Gastrocnemius medialis (tissue), 4 donors: Measurements from ENCODE around the gene NT5DC3. TPM values are rescaled to one million over a fixed set of nuclear protein-coding genes. Genes with fewer than 3 reads are reported as not detected.
A peak's percentile ranks its signal among the peaks of the same experiment; 100 is the strongest.

ENCODE experiments used
- ATAC-seq, 2 donors: fragments of 150-250 bp; one replicate each; pipeline ENCODE4 v1.9.1; 2016
- DNase-seq, 2 donors: peaks; one replicate each; pipeline ENCODE4 v3.0.0-alpha.2; 2019
- H3K27ac ChIP-seq, 4 donors: fragments of 200-600 bp; sonication (generic); 1 replicate in 1 of 4; 2 replicates in 3 of 4; pipeline ENCODE4 v1.5.1; 2016 to 2018; ENCODE audit warnings: mild to moderate bottlenecking in 2 of 4, moderate library complexity in 1 of 4
- H3K27me3 ChIP-seq, 3 donors: fragments of 200-600 bp; sonication (generic) in 2 of 3; 1 replicate in 1 of 3; 2 replicates in 2 of 3; pipeline versions ENCODE4 v1.5.1 to v1.6.0; 2016 to 2019; ENCODE audit warnings: mild to moderate bottlenecking in 1 of 3, moderate library complexity in 1 of 3
- H3K36me3 ChIP-seq, 2 donors: fragments of 200-600 bp; sonication (generic) in 1 of 2; one replicate each; pipeline ENCODE4 v1.5.1; 2017 to 2018
- H3K4me1 ChIP-seq, 2 donors: fragments of 200-600 bp; sonication (generic) in 1 of 2; one replicate each; pipeline ENCODE4 v1.5.1; 2016 to 2017; ENCODE audit warnings: mild to moderate bottlenecking in 2 of 2
- H3K4me3 ChIP-seq, 4 donors: fragments of 200-600 bp; sonication (generic) in 3 of 4; 1 replicate in 1 of 4; 2 replicates in 3 of 4; pipeline ENCODE4 v1.5.1; 2016 to 2019; ENCODE audit warnings: mild to moderate bottlenecking in 2 of 4
- H3K9me3 ChIP-seq, 3 donors: fragments of 200-600 bp; sonication (generic) in 2 of 3; 1 replicate in 1 of 3; 2 replicates in 2 of 3; pipeline ENCODE4 v1.5.1; 2016 to 2019
- POLR2A ChIP-seq, 2 donors: fragments of 450-650 bp; IDR thresholded peaks; one replicate each; pipeline ENCODE4 v1.6.1; 2017; ENCODE audit warnings: antibody characterized with exemption in 2 of 2, mild to moderate bottlenecking in 2 of 2, moderate library complexity in 2 of 2
- in situ Hi-C, 4 donors: fragments of 200-750 bp; cut with MboI; loops; one replicate each; pipeline versions ENCODE4 v1.15.0 to v1.8.0; 2017; ENCODE audit warnings: low sequenced_read_pairs in 4 of 4
- intact Hi-C: fragments of 100-400 bp; cut with DNase I; formaldehyde crosslinking; loops from one replicate; pipeline ENCODE4 v1.15.1; 2023; ENCODE audit warnings: low total_unique reads
- total RNA-seq, 4 donors: library from RNA; depleted of rRNA; stranded (reverse); fragments of >200 nt; gene quantifications; one replicate each; pipeline versions ENCODE4 v1.1.0 to v1.2.3, GENCODE V29; 2016
- TF ChIP-seq, protein P1 (sequence below), 5 experiments: fragments of 450-650 bp in 3 of 5; fragments of 200-600 bp in 2 of 5; sonication (generic) in 2 of 5; IDR thresholded peaks in 4 of 5; conservative IDR thresholded peaks in 1 of 5; 1 replicate in 4 of 5; 2 replicates in 1 of 5; pipeline ENCODE4 v1.5.1; 2016 to 2019; ENCODE audit warnings: antibody characterized with exemption in 5 of 5, mild to moderate bottlenecking in 3 of 5, moderate library complexity in 3 of 5

The NT5DC3 gene
- total RNA-seq, 4 donors from 2014 or later: 8.8 to 18.7 (median 13.9) TPM

DNA sequence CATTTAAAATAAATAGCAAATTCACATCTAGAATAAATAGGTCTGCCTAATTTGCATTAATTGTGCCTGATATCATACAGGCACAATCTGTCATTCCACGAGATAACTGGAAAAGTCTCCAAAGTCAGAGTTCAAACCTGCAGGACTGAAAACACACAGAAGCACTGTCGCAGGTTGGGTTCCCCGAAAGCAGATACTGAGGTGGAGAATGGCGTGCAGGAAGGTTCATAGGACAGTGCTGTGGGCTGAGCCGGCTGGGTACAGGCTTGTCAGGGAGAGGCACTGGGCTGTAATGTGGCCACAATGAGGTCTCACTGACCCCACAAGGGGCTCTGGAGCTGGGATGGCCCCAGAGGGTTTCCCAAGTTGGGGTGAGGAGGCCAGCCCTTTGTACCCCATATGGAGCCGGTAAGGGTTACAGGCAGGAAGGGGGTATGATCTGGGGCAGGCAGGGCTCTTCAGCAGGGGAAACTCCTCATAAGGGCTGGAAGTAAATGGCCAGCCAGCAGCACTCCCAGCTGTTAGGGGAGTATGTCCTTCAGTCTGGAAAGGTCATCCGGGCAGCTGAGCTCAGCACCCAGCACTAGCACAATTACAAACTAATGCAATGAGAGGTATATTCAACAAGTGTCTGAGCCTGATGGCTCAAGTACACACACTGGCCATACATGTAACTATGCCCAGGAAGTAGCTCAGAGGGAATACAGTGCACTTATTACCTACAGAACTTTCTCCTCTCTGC lies 68.5 kb downstream of the NT5DC3 start:
- H3K36me3 ChIP-seq: peaks cover 0 to 10% of the 10 kb centered on the region in 2 donors
- no peaks in the 10 kb centered on the region for H3K9me3 ChIP-seq
- H3K27ac ChIP-seq: no peak overlapping the region
- no peak overlapping the region for H3K4me3 ChIP-seq
- no peak for TF ChIP-seq POLR2A (IDR thresholded peaks at IDR 0.05)
- TF ChIP-seq, protein P1, sequence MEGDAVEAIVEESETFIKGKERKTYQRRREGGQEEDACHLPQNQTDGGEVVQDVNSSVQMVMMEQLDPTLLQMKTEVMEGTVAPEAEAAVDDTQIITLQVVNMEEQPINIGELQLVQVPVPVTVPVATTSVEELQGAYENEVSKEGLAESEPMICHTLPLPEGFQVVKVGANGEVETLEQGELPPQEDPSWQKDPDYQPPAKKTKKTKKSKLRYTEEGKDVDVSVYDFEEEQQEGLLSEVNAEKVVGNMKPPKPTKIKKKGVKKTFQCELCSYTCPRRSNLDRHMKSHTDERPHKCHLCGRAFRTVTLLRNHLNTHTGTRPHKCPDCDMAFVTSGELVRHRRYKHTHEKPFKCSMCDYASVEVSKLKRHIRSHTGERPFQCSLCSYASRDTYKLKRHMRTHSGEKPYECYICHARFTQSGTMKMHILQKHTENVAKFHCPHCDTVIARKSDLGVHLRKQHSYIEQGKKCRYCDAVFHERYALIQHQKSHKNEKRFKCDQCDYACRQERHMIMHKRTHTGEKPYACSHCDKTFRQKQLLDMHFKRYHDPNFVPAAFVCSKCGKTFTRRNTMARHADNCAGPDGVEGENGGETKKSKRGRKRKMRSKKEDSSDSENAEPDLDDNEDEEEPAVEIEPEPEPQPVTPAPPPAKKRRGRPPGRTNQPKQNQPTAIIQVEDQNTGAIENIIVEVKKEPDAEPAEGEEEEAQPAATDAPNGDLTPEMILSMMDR (IDR thresholded peaks at IDR 0.05 in 4 of 5, conservative IDR thresholded peaks at IDR 0.05 in 1 of 5): no peak
- ATAC-seq (no peak), DNase-seq (no peak)
- in situ Hi-C loops (no loop called here), intact Hi-C loops (loop anchor here (2.0 kb wide), 1 partner anchor 98 kb away; no protein-coding TSS in a partner anchor)
- H3K4me1 ChIP-seq: peaks cover 5 to 6% of the 10 kb centered on the region in 2 donors
- no peaks in the 10 kb centered on the region for H3K27me3 ChIP-seq

DNA sequence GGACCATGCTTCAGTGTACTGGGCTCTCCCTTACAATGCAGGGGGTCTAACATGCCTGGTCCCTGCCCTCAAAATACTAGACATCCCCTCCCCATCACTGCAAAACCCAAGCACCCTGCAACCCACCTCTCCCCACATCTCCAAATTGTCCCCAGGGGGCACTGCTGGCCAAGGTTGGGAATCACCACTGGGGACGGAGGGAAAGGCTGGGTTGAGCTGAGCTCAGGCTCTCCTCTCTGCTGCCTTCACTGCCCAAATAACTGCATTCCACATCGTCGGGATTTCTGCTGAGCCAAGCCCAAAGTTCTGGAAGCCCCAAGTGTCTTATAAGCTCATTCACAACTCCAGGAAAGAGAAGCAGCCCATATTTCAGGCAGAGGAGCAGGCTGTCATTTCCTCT lies 69.6 kb downstream of the NT5DC3 start:
- H3K36me3 ChIP-seq: peaks cover 0 to 3% of the 10 kb centered on the region in 2 donors
- peak; percentile 39 to 61 for ATAC-seq
- no peak overlapping the region for H3K4me3 ChIP-seq
- in situ Hi-C loops (no loop called here), intact Hi-C loops (loop anchor here (2.0 kb wide), 2 partner anchors 105 to 157 kb away; no protein-coding TSS in a partner anchor)
- TF ChIP-seq, protein P1 (IDR thresholded peaks at IDR 0.05 in 4 of 5, conservative IDR thresholded peaks at IDR 0.05 in 1 of 5): peak; percentile 39 to 78 (median 58)
- TF ChIP-seq POLR2A (IDR thresholded peaks at IDR 0.05): no peak
- no peaks in the 10 kb centered on the region for H3K9me3 ChIP-seq
- no peak overlapping the region for H3K27ac ChIP-seq
- peak in 1 of 2 donors; percentile 34 for DNase-seq
- no peaks in the 10 kb centered on the region for H3K27me3 ChIP-seq
- H3K4me1 ChIP-seq: peaks cover 5 to 6% of the 10 kb centered on the region in 2 donors

DNA sequence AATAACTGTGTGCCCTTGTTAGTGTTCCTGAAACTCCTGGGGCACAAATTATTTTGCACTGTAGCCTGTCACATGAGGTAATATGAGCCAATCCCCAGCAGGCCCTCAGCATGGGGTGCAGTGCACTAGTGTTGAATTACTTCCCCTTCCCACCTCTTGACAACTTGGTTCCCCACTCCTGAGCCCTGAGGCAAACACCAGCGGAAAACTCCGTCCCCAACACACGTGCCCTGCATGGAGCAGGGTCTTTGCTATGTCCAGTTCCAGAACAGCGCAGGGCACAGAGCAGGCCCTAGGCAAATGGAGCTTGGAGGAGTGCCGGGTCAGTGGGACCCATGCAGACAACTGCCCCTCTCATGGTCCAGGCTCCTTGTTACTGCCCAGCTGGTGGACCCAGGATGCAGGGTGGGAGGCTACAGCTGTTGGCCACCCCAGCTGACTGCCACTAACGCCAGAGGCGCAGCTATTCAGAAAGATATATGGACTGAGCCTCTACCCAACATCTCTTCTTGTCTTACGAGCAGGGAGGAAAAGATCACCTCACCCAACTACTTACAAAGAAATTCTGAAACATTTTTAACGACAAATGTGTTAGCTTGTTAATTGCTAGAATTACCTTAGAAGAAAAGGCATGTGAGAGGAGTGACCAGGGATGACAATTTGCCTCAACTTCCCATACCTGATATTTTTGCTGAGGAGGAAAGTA lies 71.6 kb downstream of the NT5DC3 start:
- no peak overlapping the region for H3K4me3 ChIP-seq
- in situ Hi-C loops (no loop called here), intact Hi-C loops (no loop called here)
- peaks cover 5 to 6% of the 10 kb centered on the region in 2 donors for H3K4me1 ChIP-seq
- no peak overlapping the region for H3K27ac ChIP-seq
- TF ChIP-seq, protein P1 (IDR thresholded peaks at IDR 0.05 in 4 of 5, conservative IDR thresholded peaks at IDR 0.05 in 1 of 5): no peak
- TF ChIP-seq POLR2A (IDR thresholded peaks at IDR 0.05): no peak
- no peaks in the 10 kb centered on the region for H3K27me3 ChIP-seq
- DNase-seq (no peak), ATAC-seq (no peak)
- H3K9me3 ChIP-seq: no peaks in the 10 kb centered on the region
- peaks cover 0 to 8% of the 10 kb centered on the region in 2 donors for H3K36me3 ChIP-seq

DNA sequence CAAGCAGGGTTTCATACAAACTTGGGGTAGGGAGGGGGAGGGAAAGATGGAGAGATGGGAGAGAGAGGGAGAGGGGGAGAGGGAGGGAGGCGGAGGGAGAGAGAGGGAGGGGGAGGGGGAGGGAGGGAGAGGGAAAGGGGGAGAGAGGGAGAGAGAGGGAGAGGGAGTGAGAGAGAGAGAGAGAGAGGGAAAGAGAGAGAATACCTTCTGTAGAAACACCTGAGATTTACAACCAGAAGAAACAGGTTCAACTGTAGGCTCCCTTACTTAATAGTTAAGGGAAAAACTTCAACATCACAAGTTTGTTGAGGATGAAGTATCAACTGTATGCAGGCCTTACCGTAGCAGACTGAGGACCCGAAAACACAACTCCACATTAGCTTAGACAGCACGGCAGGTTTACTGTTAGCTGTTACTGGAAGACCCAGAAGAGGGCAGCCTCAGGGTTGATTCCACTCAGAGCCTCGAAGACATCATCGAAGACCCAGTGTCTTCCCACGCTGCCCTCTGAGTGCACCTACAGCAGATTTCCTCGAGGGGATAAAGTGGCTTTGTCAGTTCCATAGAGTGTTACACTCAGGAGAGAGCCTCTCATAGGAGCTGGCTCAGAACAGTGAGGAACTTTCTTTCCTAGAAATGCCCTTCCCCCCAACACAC lies 72.4 kb downstream of the NT5DC3 start:
- intact Hi-C loops: no loop called here
- Histone ChIP-seq H3K36me3 (peaks cover 0 to 10% of the 10 kb centered on the region in 2 donors), H3K27ac (no peak overlapping the region), H3K4me3 (no peak overlapping the region), H3K27me3 (no peaks in the 10 kb centered on the region), H3K9me3 (no peaks in the 10 kb centered on the region), H3K4me1 (peaks cover 5 to 6% of the 10 kb centered on the region in 2 donors)
- TF ChIP-seq, protein P1 (IDR thresholded peaks at IDR 0.05 in 4 of 5, conservative IDR thresholded peaks at IDR 0.05 in 1 of 5): no peak
- TF ChIP-seq POLR2A (IDR thresholded peaks at IDR 0.05): no peak
- no peak for ATAC-seq
- DNase-seq: no peak
- in situ Hi-C loops: no loop called here
